MM.1S (cell line): ENCODE results near the gene L3MBTL4.

ENCODE experiments used
- DNase-seq: peaks from one replicate; pipeline ENCODE4 v3.0.0-alpha.2; 2015
- H2AFZ ChIP-seq: fragments of 300-600 bp; sonication (generic); 2 replicates; pipeline ENCODE4 v1.6.0; 2016; ENCODE audit warnings: antibody characterized with exemption, low read length
- H3F3A ChIP-seq: fragments of 300-600 bp; sonication (generic); 2 replicates; pipeline ENCODE4 v1.6.1; 2016; ENCODE audit warnings: mild to moderate bottlenecking, antibody characterized with exemption, low read length, moderate library complexity, mixed read lengths; ENCODE audit not compliant: insufficient read depth
- H3K27ac ChIP-seq: fragments of 300-600 bp; sonication (generic); 2 replicates; pipeline ENCODE4 v1.5.1; 2016; ENCODE audit warnings: mild to moderate bottlenecking, low read length
- H3K27me3 ChIP-seq: fragments of 300-600 bp; sonication (generic); replicated peaks from 2 replicates; pipeline ENCODE4 v1.6.0; 2016; ENCODE audit warnings: low read length; ENCODE audit not compliant: insufficient read depth
- H3K36me3 ChIP-seq: fragments of 300-600 bp; sonication (generic); replicated peaks from 2 replicates; pipeline ENCODE4 v1.6.1; 2016; ENCODE audit warnings: mild to moderate bottlenecking, low read length, mixed read lengths; ENCODE audit not compliant: insufficient read depth
- H3K4me1 ChIP-seq: fragments of 300-600 bp; sonication (generic); 2 replicates; pipeline ENCODE4 v1.6.1; 2016; ENCODE audit warnings: low read length, mixed read lengths
- H3K4me2 ChIP-seq: fragments of 300-600 bp; sonication (generic); 2 replicates; pipeline ENCODE4 v1.6.0; 2016; ENCODE audit warnings: low read depth, low read length
- H3K4me3 ChIP-seq: fragments of 300-600 bp; sonication (generic); 2 replicates; pipeline ENCODE4 v1.5.1; 2016; ENCODE audit warnings: low read length, mixed read lengths
- H3K79me2 ChIP-seq: fragments of 300-600 bp; sonication (generic); 2 replicates; pipeline ENCODE4 v1.6.1; 2016; ENCODE audit warnings: mixed run types, low read length, mixed read lengths
- H3K9ac ChIP-seq: fragments of 300-600 bp; sonication (generic); 2 replicates; pipeline ENCODE4 v1.6.1; 2016; ENCODE audit warnings: low read length, mixed read lengths
- H3K9me2 ChIP-seq: fragments of 300-600 bp; sonication (generic); replicated peaks from 2 replicates; pipeline ENCODE4 v1.6.1; 2016; ENCODE audit warnings: mild to moderate bottlenecking, low read length, mixed read lengths; ENCODE audit not compliant: insufficient read depth
- H3K9me3 ChIP-seq: fragments of 300-600 bp; sonication (generic); replicated peaks from 2 replicates; pipeline ENCODE4 v1.6.1; 2016; ENCODE audit warnings: mild to moderate bottlenecking, low read length, mixed read lengths; ENCODE audit not compliant: insufficient read depth
- H4K20me1 ChIP-seq: fragments of 300-600 bp; sonication (generic); 2 replicates; pipeline ENCODE4 v1.6.1; 2016; ENCODE audit warnings: mild to moderate bottlenecking, low read length, moderate library complexity, mixed read lengths; ENCODE audit not compliant: insufficient read depth
- CTCF ChIP-seq: fragments of 300-600 bp; sonication (generic); IDR thresholded peaks from 2 replicates; pipeline ENCODE4 v1.5.1; 2016; ENCODE audit warnings: antibody characterized with exemption, low read length, mixed read lengths
- EZH2 ChIP-seq: fragments of 300-600 bp; sonication (generic); optimal IDR thresholded peaks from 2 replicates; pipeline ENCODE3; 2017; ENCODE audit warnings: low read depth, mild to moderate bottlenecking, antibody characterized with exemption, low read length, mixed read lengths
- EZH2phosphoT487 ChIP-seq: fragments of 300-600 bp; sonication (generic); IDR thresholded peaks from 2 replicates; pipeline ENCODE4 v1.6.1; 2018; ENCODE audit warnings: antibody characterized with exemption, low read length

Gene L3MBTL4

GRCh38 chr18:6404834-6405233 lies 9.9 kb downstream of the L3MBTL4 start:
- Histone ChIP-seq H3K9ac (no peak overlapping the region), H2AFZ (no peak overlapping the region), H3K4me3 (no peak overlapping the region), H3K36me3 (no peaks in the 10 kb centered on the region), H3K79me2 (peaks cover 92% of the 10 kb centered on the region), H3K9me2 (no peaks in the 10 kb centered on the region), H3K4me2 (no peak overlapping the region), H3K27ac (no peak overlapping the region), H3K27me3 (no peaks in the 10 kb centered on the region), H3F3A (no peaks in the 10 kb centered on the region), H3K9me3 (no peaks in the 10 kb centered on the region), H4K20me1 (no peaks in the 10 kb centered on the region), H3K4me1 (no peaks in the 10 kb centered on the region)
- DNase-seq, result no peak
- TF ChIP-seq EZH2 (no peak), EZH2phosphoT487 (no peak), CTCF (no peak)

DNA sequence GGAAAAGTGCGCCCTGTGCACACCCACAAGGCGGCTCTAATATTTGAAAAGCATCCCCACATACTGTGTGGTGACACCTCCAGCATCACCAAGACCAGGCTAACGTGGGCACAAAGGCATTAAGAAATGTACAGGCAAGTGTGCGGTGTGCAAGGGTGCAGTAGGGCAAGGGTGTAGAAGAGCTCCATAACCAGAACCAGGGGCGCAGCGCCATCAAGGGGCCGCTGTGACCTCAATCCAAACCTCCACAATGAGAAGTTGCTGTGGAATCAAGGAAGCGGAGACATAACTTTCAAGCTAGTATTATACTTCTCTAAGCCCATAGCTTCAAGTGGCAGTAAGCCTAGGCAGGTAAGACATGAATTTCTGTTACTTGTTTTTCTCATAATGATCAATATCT lies 13.0 kb downstream of the L3MBTL4 start:
- Histone ChIP-seq H3K36me3 (no peaks in the 10 kb centered on the region), H3K27ac (no peak overlapping the region), H3K9me2 (no peaks in the 10 kb centered on the region), H4K20me1 (no peaks in the 10 kb centered on the region), H3K4me2 (no peak overlapping the region), H3K9ac (no peak overlapping the region), H3K27me3 (no peaks in the 10 kb centered on the region), H3K4me3 (no peak overlapping the region), H2AFZ (no peak overlapping the region), H3K79me2 (peaks cover 73% of the 10 kb centered on the region), H3K4me1 (no peaks in the 10 kb centered on the region), H3K9me3 (no peaks in the 10 kb centered on the region), H3F3A (no peaks in the 10 kb centered on the region)
- no peak for DNase-seq
- TF ChIP-seq EZH2phosphoT487, result no peak
- no peak for TF ChIP-seq EZH2
- TF ChIP-seq CTCF, result no peak

DNA sequence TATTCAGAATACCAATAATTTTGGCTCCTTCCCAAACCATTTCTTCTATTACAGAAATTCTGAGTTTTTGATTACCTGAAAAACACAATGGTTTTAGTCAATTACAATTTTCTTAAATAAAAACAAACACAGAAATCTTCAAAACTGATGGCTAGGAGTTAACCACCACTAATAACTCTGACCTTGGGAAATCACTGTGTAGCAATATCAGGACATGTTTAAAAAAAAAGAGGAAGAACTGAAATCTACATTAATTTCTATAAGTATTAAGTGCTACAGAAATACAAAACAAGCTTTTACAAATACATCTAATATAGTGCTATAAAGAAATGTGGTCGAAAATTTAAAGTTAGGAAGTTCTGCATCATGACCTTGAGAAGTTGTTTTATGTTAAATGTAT lies 14.9 kb downstream of the L3MBTL4 start:
- Histone ChIP-seq H2AFZ (no peak overlapping the region), H3K9me3 (no peaks in the 10 kb centered on the region), H3K27me3 (no peaks in the 10 kb centered on the region), H3K9ac (no peak overlapping the region), H3F3A (no peaks in the 10 kb centered on the region), H3K27ac (no peak overlapping the region), H4K20me1 (no peaks in the 10 kb centered on the region), H3K4me2 (no peak overlapping the region), H3K4me3 (no peak overlapping the region), H3K36me3 (no peaks in the 10 kb centered on the region), H3K4me1 (no peaks in the 10 kb centered on the region), H3K9me2 (no peaks in the 10 kb centered on the region), H3K79me2 (peaks cover 61% of the 10 kb centered on the region)
- DNase-seq, result no peak
- TF ChIP-seq EZH2phosphoT487 (no peak), EZH2 (no peak), CTCF (no peak)
